ENCODE measurements around the gene CRADD.
A peak's percentile ranks its signal among the peaks of the same experiment; 100 is the strongest.

Gene CRADD

GRCh38 chr12:93673084-93673483, 4.1 kb upstream of the CRADD start:
- DNase-seq: no peak

GRCh38 chr12:93674386-93674785, 2.8 kb upstream of the CRADD start:
- DNase-seq: no peak

- DNase-seq: no peak
Measured at GRCh38 chr12:93676408-93677194, 574 bp upstream of the CRADD start.

GRCh38 chr12:93678779-93679178, 1.6 kb downstream of the CRADD start:
- no peak for DNase-seq

GRCh38 chr12:93679308-93679925, 2.2 kb downstream of the CRADD start:
- DNase-seq: no peak

- no peak for DNase-seq
Measured at GRCh38 chr12:93680006-93680405, 2.8 kb downstream of the CRADD start.

GRCh38 chr12:93682846-93683261, 5.7 kb downstream of the CRADD start:
- no peak for DNase-seq

GRCh38 chr12:93683410-93683809, 6.2 kb downstream of the CRADD start:
- DNase-seq: no peak

GRCh38 chr12:93684716-93685115, 7.5 kb downstream of the CRADD start:
- DNase-seq: no peak

- DNase-seq: no peak
Measured at GRCh38 chr12:93686572-93687356, 9.6 kb downstream of the CRADD start.

- DNase-seq: no peak
Measured at GRCh38 chr12:93689076-93689834, 12.1 kb downstream of the CRADD start.

- no peak for DNase-seq
Measured at GRCh38 chr12:93696462-93696861, 19.3 kb downstream of the CRADD start.

GRCh38 chr12:93698307-93699092, 21.3 kb downstream of the CRADD start:
- peak; percentile 42 for DNase-seq

GRCh38 chr12:93699271-93700145, 22.3 kb downstream of the CRADD start:
- DNase-seq: peak; percentile 100

- DNase-seq: no peak
Measured at GRCh38 chr12:93702707-93703315, 25.6 kb downstream of the CRADD start.

- no peak for DNase-seq
Measured at GRCh38 chr12:93704122-93704521, 26.9 kb downstream of the CRADD start.

GRCh38 chr12:93704625-93705024, 27.4 kb downstream of the CRADD start:
- no peak for DNase-seq

GRCh38 chr12:93705237-93705636, 28.1 kb downstream of the CRADD start:
- DNase-seq: no peak

GRCh38 chr12:93706387-93706786, 29.2 kb downstream of the CRADD start:
- no peak for DNase-seq

- DNase-seq: no peak
Measured at GRCh38 chr12:93706824-93707223, 29.6 kb downstream of the CRADD start.

GRCh38 chr12:93707836-93708235, 30.7 kb downstream of the CRADD start:
- DNase-seq: no peak

Measured in DMS79 (cell line).